ENCODE data around the gene P2RX5.

Gene P2RX5

GRCh38 chr17:3656755-3657587, 39.0 kb downstream of the P2RX5 start:
- Histone ChIP-seq H3K36me3 (ENCODE audit: control insufficient read depth in 2 of 2, insufficient read depth in 2 of 2, low read length in 2 of 2) (peaks cover 0 to 4% of the 10 kb centered on the region in 2 donors), H3K4me1 (ENCODE audit: control insufficient read depth, insufficient read depth, low read length) (peaks cover 14% of the 10 kb centered on the region), H3K4me3 (ENCODE audit: low read length in 2 of 2) (no peak overlapping the region), H3K9ac (ENCODE audit: low read length in 2 of 2) (no peak overlapping the region), H3K27me3 (ENCODE audit: control insufficient read depth in 1 of 2, insufficient read depth in 2 of 2, low read length in 2 of 2) (no peaks in the 10 kb centered on the region), H3K27ac (ENCODE audit: low read length) (no peak overlapping the region), H3K9me3 (ENCODE audit: control insufficient read depth in 2 of 2, low read length in 2 of 2) (no peaks in the 10 kb centered on the region)

DNA sequence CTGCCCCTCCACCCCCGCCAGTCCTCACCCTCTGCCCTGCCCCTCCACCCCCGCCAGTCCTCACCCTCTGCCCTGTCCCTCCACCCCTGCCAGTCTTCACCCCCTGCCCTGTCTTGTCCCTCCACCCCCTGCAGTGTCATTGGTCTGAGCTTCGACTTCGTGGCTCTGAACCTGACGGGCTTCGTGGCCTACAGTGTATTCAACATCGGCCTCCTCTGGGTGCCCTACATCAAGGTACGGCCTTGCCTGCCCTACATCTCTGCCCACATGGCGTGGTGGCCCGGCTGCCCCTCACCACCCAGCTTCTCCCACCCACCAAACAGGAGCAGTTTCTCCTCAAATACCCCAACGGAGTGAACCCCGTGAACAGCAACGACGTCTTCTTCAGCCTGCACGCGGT, 39.6 kb downstream of the P2RX5 start:
- Histone ChIP-seq H3K4me3 (ENCODE audit: low read length in 2 of 2) (no peak overlapping the region), H3K27me3 (ENCODE audit: control insufficient read depth in 1 of 2, insufficient read depth in 2 of 2, low read length in 2 of 2) (no peaks in the 10 kb centered on the region), H3K4me1 (ENCODE audit: control insufficient read depth, insufficient read depth, low read length) (peaks cover 14% of the 10 kb centered on the region), H3K27ac (ENCODE audit: low read length) (no peak overlapping the region), H3K9me3 (ENCODE audit: control insufficient read depth in 2 of 2, low read length in 2 of 2) (no peaks in the 10 kb centered on the region), H3K36me3 (ENCODE audit: control insufficient read depth in 2 of 2, insufficient read depth in 2 of 2, low read length in 2 of 2) (peaks cover 0 to 2% of the 10 kb centered on the region in 2 donors), H3K9ac (ENCODE audit: low read length in 2 of 2) (no peak overlapping the region)

- H3K36me3 ChIP-seq (ENCODE audit: control insufficient read depth in 2 of 2, insufficient read depth in 2 of 2, low read length in 2 of 2), result peaks cover 0 to 2% of the 10 kb centered on the region in 2 donors
- H3K4me3 ChIP-seq (ENCODE audit: low read length in 2 of 2), result no peak overlapping the region
- H3K9ac ChIP-seq (ENCODE audit: low read length in 2 of 2), result no peak overlapping the region
- H3K4me1 ChIP-seq (ENCODE audit: control insufficient read depth, insufficient read depth, low read length), result peaks cover 14% of the 10 kb centered on the region
- H3K27me3 ChIP-seq (ENCODE audit: control insufficient read depth in 1 of 2, insufficient read depth in 2 of 2, low read length in 2 of 2), result no peaks in the 10 kb centered on the region
- H3K27ac ChIP-seq (ENCODE audit: low read length), result no peak overlapping the region
- no peaks in the 10 kb centered on the region for H3K9me3 ChIP-seq (ENCODE audit: control insufficient read depth in 2 of 2, low read length in 2 of 2)
Measured at GRCh38 chr17:3655766-3656165, 40.2 kb downstream of the P2RX5 start.

DNA sequence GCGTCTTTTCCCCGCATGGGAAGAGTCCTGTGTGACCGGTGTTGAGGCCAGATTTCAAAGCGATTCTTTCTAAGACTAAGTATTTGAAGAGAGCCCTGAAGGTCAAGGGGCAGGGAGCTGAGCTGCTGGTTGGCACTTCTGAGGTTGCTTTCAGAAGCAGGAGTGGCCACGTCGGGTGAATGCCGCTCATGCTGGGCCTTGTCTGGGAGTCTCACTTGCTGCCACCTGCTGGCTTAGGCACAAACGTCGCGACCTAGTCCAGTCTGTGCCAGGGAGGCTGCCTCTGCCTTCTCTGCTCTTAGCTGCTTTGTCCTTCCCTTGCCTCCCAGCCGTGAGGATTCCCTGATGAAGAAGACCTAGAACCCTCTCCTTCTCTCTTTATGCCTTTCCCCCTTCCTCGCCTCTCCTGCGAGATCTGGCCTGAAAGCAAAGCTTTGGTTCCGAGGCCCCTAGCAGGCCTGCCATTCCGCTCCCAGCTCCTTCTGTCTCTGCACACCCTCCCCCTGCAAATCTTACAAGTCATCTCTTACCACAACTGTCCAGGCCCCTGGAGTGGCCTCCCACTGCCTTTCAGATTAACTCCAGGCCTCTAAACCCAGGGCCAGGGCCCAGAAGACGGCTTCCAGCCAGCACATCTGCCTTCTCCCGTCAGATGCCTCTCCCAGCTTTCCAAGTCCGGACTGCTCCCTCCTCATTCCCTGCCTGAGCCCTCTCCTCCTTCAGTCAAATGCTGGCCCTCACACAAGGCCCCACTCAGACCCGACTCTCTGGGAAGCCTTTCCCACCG, 48.0 kb downstream of the P2RX5 start:
- H3K27ac ChIP-seq (ENCODE audit: low read length), result no peak overlapping the region
- H3K9me3 ChIP-seq (ENCODE audit: control insufficient read depth in 2 of 2, low read length in 2 of 2), result no peaks in the 10 kb centered on the region
- H3K4me1 ChIP-seq (ENCODE audit: control insufficient read depth, insufficient read depth, low read length), result no peaks in the 10 kb centered on the region
- H3K27me3 ChIP-seq (ENCODE audit: control insufficient read depth in 1 of 2, insufficient read depth in 2 of 2, low read length in 2 of 2), result no peaks in the 10 kb centered on the region
- H3K9ac ChIP-seq (ENCODE audit: low read length in 2 of 2), result no peak overlapping the region
- peaks cover 6 to 15% of the 10 kb centered on the region in 2 donors for H3K36me3 ChIP-seq (ENCODE audit: control insufficient read depth in 2 of 2, insufficient read depth in 2 of 2, low read length in 2 of 2)
- no peak overlapping the region for H3K4me3 ChIP-seq (ENCODE audit: low read length in 2 of 2)

GRCh38 chr17:3647251-3647650, 48.7 kb downstream of the P2RX5 start:
- Histone ChIP-seq H3K27ac (ENCODE audit: low read length) (no peak overlapping the region), H3K4me3 (ENCODE audit: low read length in 2 of 2) (no peak overlapping the region), H3K27me3 (ENCODE audit: control insufficient read depth in 1 of 2, insufficient read depth in 2 of 2, low read length in 2 of 2) (no peaks in the 10 kb centered on the region), H3K9me3 (ENCODE audit: control insufficient read depth in 2 of 2, low read length in 2 of 2) (no peaks in the 10 kb centered on the region), H3K9ac (ENCODE audit: low read length in 2 of 2) (no peak overlapping the region), H3K36me3 (ENCODE audit: control insufficient read depth in 2 of 2, insufficient read depth in 2 of 2, low read length in 2 of 2) (peaks cover 6 to 17% of the 10 kb centered on the region in 2 donors), H3K4me1 (ENCODE audit: control insufficient read depth, insufficient read depth, low read length) (no peaks in the 10 kb centered on the region)

DNA sequence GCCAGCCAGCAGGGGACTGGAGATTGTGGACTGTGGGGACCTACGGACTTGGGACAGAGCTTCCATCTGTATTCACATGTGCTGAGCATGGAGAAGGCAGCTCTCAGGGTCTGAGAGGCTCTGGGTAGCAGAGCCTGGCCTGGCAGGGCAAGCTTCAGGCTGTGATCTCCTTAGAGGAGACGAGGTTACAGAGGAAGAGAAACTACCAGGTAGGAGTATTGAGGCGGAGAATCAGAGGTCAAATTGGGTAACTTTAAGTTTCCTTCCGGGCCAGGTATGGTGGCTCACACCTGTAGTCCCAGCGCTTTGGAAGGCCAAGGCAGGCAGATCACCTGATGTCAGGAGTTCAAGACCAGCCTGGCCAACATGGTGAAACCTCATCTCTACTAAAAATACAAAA, 50.6 kb downstream of the P2RX5 start:
- no peak overlapping the region for H3K4me3 ChIP-seq (ENCODE audit: low read length in 2 of 2)
- H3K9me3 ChIP-seq (ENCODE audit: control insufficient read depth in 2 of 2, low read length in 2 of 2), result no peaks in the 10 kb centered on the region
- H3K27ac ChIP-seq (ENCODE audit: low read length), result no peak overlapping the region
- H3K9ac ChIP-seq (ENCODE audit: low read length in 2 of 2), result no peak overlapping the region
- no peaks in the 10 kb centered on the region for H3K4me1 ChIP-seq (ENCODE audit: control insufficient read depth, insufficient read depth, low read length)
- no peaks in the 10 kb centered on the region for H3K27me3 ChIP-seq (ENCODE audit: control insufficient read depth in 1 of 2, insufficient read depth in 2 of 2, low read length in 2 of 2)
- H3K36me3 ChIP-seq (ENCODE audit: control insufficient read depth in 2 of 2, insufficient read depth in 2 of 2, low read length in 2 of 2), result peaks cover 6 to 22% of the 10 kb centered on the region in 2 donors

- Histone ChIP-seq H3K27me3 (ENCODE audit: control insufficient read depth in 1 of 2, insufficient read depth in 2 of 2, low read length in 2 of 2) (no peaks in the 10 kb centered on the region), H3K36me3 (ENCODE audit: control insufficient read depth in 2 of 2, insufficient read depth in 2 of 2, low read length in 2 of 2) (peaks cover 6 to 20% of the 10 kb centered on the region in 2 donors), H3K4me3 (ENCODE audit: low read length in 2 of 2) (no peak overlapping the region), H3K9ac (ENCODE audit: low read length in 2 of 2) (no peak overlapping the region), H3K27ac (ENCODE audit: low read length) (no peak overlapping the region), H3K4me1 (ENCODE audit: control insufficient read depth, insufficient read depth, low read length) (no peaks in the 10 kb centered on the region), H3K9me3 (ENCODE audit: control insufficient read depth in 2 of 2, low read length in 2 of 2) (no peaks in the 10 kb centered on the region)
Measured at GRCh38 chr17:3643889-3644349, 52.0 kb downstream of the P2RX5 start.

DNA sequence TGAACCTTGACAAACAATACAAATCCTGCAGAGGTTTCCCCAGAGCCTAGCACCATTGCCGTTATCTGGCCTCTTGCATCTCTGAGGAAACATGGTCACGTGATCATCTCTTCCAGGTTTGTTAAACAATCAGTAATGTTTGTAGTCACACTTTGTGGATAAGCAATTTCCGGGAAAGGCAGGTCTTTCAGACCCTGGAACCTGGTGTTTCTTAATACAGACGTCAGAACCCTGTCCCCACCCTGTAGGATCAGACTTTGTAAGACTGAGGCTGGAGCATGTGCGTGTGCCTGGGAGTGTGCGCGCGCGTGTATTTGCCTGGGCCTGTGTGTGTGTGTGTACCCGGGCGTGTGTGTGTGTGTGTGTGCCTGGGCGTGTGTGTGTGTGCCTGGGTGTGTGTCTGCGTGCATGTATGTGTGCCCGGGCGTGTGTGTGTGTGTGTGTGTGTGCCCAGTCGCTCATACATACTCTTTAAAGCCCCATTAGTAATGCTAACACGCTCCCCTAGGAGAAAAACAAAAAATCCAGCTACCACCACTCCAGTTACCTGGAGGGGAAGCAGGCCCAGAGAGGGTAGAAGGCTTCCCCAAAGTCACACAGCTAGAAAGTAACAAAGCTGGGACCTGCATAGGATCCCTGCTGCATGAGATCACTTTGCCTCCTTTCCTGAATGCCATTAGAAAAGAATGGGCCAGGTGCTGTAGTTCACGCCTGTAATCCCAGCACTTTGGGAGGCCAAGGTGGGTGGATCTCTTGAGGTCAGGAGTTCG, 54.1 kb downstream of the P2RX5 start:
- H3K9ac ChIP-seq (ENCODE audit: low read length in 2 of 2), result no peak overlapping the region
- no peak overlapping the region for H3K4me3 ChIP-seq (ENCODE audit: low read length in 2 of 2)
- H3K9me3 ChIP-seq (ENCODE audit: control insufficient read depth in 2 of 2, low read length in 2 of 2), result no peaks in the 10 kb centered on the region
- H3K36me3 ChIP-seq (ENCODE audit: control insufficient read depth in 2 of 2, insufficient read depth in 2 of 2, low read length in 2 of 2), result peaks cover 0 to 14% of the 10 kb centered on the region in 2 donors
- peaks cover 8% of the 10 kb centered on the region for H3K4me1 ChIP-seq (ENCODE audit: control insufficient read depth, insufficient read depth, low read length)
- H3K27ac ChIP-seq (ENCODE audit: low read length), result no peak overlapping the region
- no peaks in the 10 kb centered on the region for H3K27me3 ChIP-seq (ENCODE audit: control insufficient read depth in 1 of 2, insufficient read depth in 2 of 2, low read length in 2 of 2)

DNA sequence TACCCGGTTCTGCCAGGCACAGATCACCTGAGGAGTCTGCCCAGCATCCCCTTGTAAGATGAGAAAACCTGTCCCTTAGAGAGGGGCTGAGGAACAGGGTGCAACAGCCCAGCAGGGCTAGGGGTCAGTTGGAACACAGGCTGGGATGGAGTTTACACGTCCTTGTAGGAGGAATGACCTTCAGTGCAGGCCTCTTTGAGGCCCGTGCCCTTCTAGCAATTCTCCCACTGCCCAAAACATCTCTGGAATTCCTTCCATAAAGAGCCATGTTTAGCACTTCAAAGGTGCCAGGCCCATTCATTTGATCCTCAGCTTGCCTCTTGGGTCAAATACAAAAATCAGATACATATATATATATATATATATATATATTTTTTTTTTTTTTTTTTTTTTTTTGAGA, 54.9 kb downstream of the P2RX5 start:
- no peaks in the 10 kb centered on the region for H3K9me3 ChIP-seq (ENCODE audit: control insufficient read depth in 2 of 2, low read length in 2 of 2)
- no peak overlapping the region for H3K4me3 ChIP-seq (ENCODE audit: low read length in 2 of 2)
- H3K27me3 ChIP-seq (ENCODE audit: control insufficient read depth in 1 of 2, insufficient read depth in 2 of 2, low read length in 2 of 2), result no peaks in the 10 kb centered on the region
- H3K4me1 ChIP-seq (ENCODE audit: control insufficient read depth, insufficient read depth, low read length), result peaks cover 11% of the 10 kb centered on the region
- peaks cover 0 to 14% of the 10 kb centered on the region in 2 donors for H3K36me3 ChIP-seq (ENCODE audit: control insufficient read depth in 2 of 2, insufficient read depth in 2 of 2, low read length in 2 of 2)
- no peak overlapping the region for H3K9ac ChIP-seq (ENCODE audit: low read length in 2 of 2)
- no peak overlapping the region for H3K27ac ChIP-seq (ENCODE audit: low read length)

DNA sequence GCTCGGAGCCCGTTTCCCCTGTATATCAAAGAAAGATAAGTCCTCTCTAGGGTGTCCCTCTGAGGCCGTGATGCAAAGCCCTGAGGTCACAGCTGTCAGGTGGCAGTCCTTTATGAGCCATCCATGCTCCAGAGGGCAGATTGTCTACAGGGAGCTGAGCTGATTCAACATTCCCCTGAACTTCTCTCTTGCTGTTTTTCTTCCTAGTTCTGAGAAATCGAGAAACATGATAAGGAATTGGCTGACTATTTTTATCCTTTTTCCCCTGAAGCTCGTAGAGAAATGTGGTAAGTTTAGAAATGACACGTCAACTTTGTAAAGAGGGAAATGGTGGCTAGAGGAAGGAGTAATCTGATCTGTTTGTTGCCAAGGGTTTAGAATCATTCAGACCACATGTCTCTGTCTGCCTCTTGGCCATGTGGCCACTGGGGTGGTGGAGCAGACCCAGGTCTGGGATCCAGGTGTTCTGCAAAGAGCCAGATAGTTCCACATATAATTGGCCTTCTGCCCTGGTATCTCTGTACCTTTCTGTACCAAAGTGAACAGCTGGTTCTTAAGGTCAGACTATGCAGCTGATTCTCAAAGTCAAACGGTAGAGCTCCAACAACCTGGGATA, 55.9 kb downstream of the P2RX5 start:
- H3K4me1 ChIP-seq (ENCODE audit: control insufficient read depth, insufficient read depth, low read length), result peaks cover 14% of the 10 kb centered on the region
- no peak overlapping the region for H3K4me3 ChIP-seq (ENCODE audit: low read length in 2 of 2)
- no peak overlapping the region for H3K27ac ChIP-seq (ENCODE audit: low read length)
- H3K9me3 ChIP-seq (ENCODE audit: control insufficient read depth in 2 of 2, low read length in 2 of 2), result no peaks in the 10 kb centered on the region
- H3K36me3 ChIP-seq (ENCODE audit: control insufficient read depth in 2 of 2, insufficient read depth in 2 of 2, low read length in 2 of 2), result peaks cover 0 to 12% of the 10 kb centered on the region in 2 donors
- no peak overlapping the region for H3K9ac ChIP-seq (ENCODE audit: low read length in 2 of 2)
- no peaks in the 10 kb centered on the region for H3K27me3 ChIP-seq (ENCODE audit: control insufficient read depth in 1 of 2, insufficient read depth in 2 of 2, low read length in 2 of 2)
